ENCODE data around the gene NUDCD2.

DNA sequence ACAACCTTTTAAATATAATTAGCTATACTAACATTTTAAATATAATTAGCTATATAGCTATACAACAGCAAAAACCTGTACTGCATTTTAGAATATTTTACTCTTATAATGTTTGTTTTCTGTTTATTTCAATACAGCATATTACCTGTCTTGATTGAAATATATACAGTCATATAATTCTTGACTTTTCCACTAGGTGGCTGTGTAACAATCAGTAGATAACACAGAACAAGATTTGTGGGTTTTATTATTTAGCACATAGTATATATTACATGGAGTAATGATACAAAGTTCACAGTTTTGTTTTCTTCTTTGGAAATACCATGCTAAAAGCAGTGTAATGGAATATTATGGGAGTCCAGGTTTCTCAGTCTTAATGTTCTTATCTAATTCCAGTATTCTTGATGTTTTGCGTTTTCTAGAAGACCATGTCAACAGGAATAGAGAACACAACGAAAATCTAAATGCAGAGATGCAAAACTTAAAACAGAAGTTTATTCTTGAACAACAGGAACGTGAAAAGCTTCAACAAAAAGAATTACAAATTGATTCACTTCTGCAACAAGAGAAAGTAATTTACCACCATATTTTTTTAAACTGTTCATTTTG, 13.8 kb upstream of the NUDCD2 start:
- TF ChIP-seq SP1 (IDR thresholded peaks at IDR 0.05) (no peak), TARDBP (IDR thresholded peaks at IDR 0.05) (no peak), HDGF (IDR thresholded peaks at IDR 0.05; ENCODE audit: borderline replicate concordance) (no peak), ELF4 (IDR thresholded peaks at IDR 0.05) (no peak), CTBP1 (IDR thresholded peaks at IDR 0.05; ENCODE audit: borderline replicate concordance) (no peak), ARNT (IDR thresholded peaks at IDR 0.05) (no peak), FOXA1 (IDR thresholded peaks at IDR 0.05) (no peak), ZNF384 (IDR thresholded peaks at IDR 0.05) (no peak), NFRKB (IDR thresholded peaks at IDR 0.05) (no peak)
